ENCODE measurements around the gene IFNA1.

Gene IFNA1

GRCh38 chr9:21461377-21461776 lies 21.1 kb downstream of the IFNA1 start:
- TF ChIP-seq EZH2 (IDR thresholded peaks at IDR 0.05) (no peak), POLR2AphosphoS5 (IDR thresholded peaks at IDR 0.05; ENCODE audit: borderline replicate concordance, low read depth, low read length) (no peak), FOXP2 (optimal IDR thresholded peaks at IDR 0.05; ENCODE audit: control extremely low read depth, extremely low read length, insufficient read depth) (no peak)
- no peak for DNase-seq (ENCODE audit: low read depth, low spot score)
- no peaks in the 10 kb centered on the region for H3K36me3 ChIP-seq (ENCODE audit: insufficient read depth, low read length)
- H3K9ac ChIP-seq (ENCODE audit: insufficient read length), result no peak overlapping the region
- no peak overlapping the region for H3K27ac ChIP-seq
- no peak overlapping the region for H3K4me3 ChIP-seq
- H3K9me3 ChIP-seq (ENCODE audit: low read depth, low read length), result no peaks in the 10 kb centered on the region

DNA sequence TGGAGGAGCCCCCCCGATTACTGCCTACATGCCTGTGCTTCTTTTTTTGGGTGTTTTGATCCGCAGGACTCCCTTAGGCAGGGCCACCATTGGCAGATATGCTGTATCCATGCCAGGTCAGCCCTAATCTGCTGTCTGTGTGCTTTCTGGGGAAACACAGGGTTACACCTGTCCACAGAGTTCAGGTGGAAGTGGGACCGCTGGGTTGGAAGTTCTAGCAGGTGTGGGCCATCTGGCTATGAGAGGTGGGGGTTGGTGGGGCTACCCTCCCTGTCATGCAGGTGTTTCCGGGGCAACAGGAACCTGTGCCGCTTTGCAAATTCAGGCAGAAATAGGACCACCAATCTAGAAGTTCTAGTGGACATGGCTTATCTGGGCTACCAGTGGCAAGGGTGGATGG lies 24.9 kb downstream of the IFNA1 start:
- DNase-seq (ENCODE audit: low read depth, low spot score), result no peak
- H3K36me3 ChIP-seq (ENCODE audit: insufficient read depth, low read length), result no peaks in the 10 kb centered on the region
- no peak overlapping the region for H3K27ac ChIP-seq
- TF ChIP-seq FOXP2 (optimal IDR thresholded peaks at IDR 0.05; ENCODE audit: control extremely low read depth, extremely low read length, insufficient read depth) (no peak), EZH2 (IDR thresholded peaks at IDR 0.05) (no peak)
- H3K9ac ChIP-seq (ENCODE audit: insufficient read length), result no peak overlapping the region
- no peak overlapping the region for H3K4me3 ChIP-seq
- no peaks in the 10 kb centered on the region for H3K9me3 ChIP-seq (ENCODE audit: low read depth, low read length)

DNA sequence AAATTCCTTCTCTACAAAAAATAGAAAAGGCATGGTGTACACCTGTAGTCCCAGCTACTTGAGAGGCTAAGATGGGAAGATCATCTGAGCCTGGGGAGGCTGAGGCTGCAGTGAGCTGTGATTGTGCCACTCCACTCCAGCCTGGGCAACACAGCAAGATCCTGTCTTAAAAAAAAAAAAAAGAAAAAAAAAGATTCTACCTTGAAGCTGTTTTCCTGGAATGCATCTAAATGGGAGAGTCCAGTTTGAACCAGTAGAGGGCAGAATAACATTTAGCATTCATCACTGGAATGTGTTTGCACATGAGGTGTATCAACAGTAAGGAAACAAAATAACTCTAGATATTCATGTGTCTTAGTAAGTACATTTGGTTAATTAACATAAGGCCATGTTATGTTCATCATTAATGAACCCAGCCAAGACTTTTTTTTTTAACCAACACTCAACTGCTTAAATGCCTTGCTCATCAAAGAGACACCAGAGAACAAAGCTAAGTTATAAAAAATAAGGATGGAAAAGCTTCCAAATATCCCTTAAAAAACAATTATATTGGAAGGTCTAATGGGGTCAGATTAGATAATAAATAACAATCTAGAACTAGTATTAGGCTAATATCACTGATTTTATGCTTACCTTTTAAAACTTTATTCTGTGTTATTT lies 25.8 kb downstream of the IFNA1 start:
- no peaks in the 10 kb centered on the region for H3K36me3 ChIP-seq (ENCODE audit: insufficient read depth, low read length)
- H3K27ac ChIP-seq, result no peak overlapping the region
- no peak for TF ChIP-seq FOXP2 (optimal IDR thresholded peaks at IDR 0.05; ENCODE audit: control extremely low read depth, extremely low read length, insufficient read depth)
- TF ChIP-seq EZH2 (IDR thresholded peaks at IDR 0.05), result no peak
- TF ChIP-seq POLR2AphosphoS5 (IDR thresholded peaks at IDR 0.05; ENCODE audit: borderline replicate concordance, low read depth, low read length), result no peak
- H3K9ac ChIP-seq (ENCODE audit: insufficient read length), result no peak overlapping the region
- H3K4me3 ChIP-seq, result no peak overlapping the region
- peak; percentile 56 for DNase-seq (ENCODE audit: low read depth, low spot score)
- no peaks in the 10 kb centered on the region for H3K9me3 ChIP-seq (ENCODE audit: low read depth, low read length)

GRCh38 chr9:21470126-21470525 lies 29.9 kb downstream of the IFNA1 start:
- H3K27ac ChIP-seq, result no peak overlapping the region
- H3K9ac ChIP-seq (ENCODE audit: insufficient read length), result no peak overlapping the region
- no peak overlapping the region for H3K4me3 ChIP-seq
- no peaks in the 10 kb centered on the region for H3K9me3 ChIP-seq (ENCODE audit: low read depth, low read length)
- DNase-seq (ENCODE audit: low read depth, low spot score), result no peak
- TF ChIP-seq EZH2 (IDR thresholded peaks at IDR 0.05) (no peak), POLR2AphosphoS5 (IDR thresholded peaks at IDR 0.05; ENCODE audit: borderline replicate concordance, low read depth, low read length) (no peak), FOXP2 (optimal IDR thresholded peaks at IDR 0.05; ENCODE audit: control extremely low read depth, extremely low read length, insufficient read depth) (no peak)
- H3K36me3 ChIP-seq (ENCODE audit: insufficient read depth, low read length), result no peaks in the 10 kb centered on the region

- Histone ChIP-seq H3K4me3 (no peak overlapping the region), H3K9ac (ENCODE audit: insufficient read length) (no peak overlapping the region), H3K27ac (no peak overlapping the region), H3K9me3 (ENCODE audit: low read depth, low read length) (no peaks in the 10 kb centered on the region), H3K36me3 (ENCODE audit: insufficient read depth, low read length) (no peaks in the 10 kb centered on the region)
- DNase-seq (ENCODE audit: low read depth, low spot score), result no peak
- TF ChIP-seq POLR2AphosphoS5 (IDR thresholded peaks at IDR 0.05; ENCODE audit: borderline replicate concordance, low read depth, low read length), result no peak
- no peak for TF ChIP-seq FOXP2 (optimal IDR thresholded peaks at IDR 0.05; ENCODE audit: control extremely low read depth, extremely low read length, insufficient read depth)
These were observed 33.0 kb downstream of the IFNA1 start for GRCh38 chr9:21473236-21473635.

- H3K4me3 ChIP-seq, result no peak overlapping the region
- no peaks in the 10 kb centered on the region for H3K9me3 ChIP-seq (ENCODE audit: low read depth, low read length)
- TF ChIP-seq EZH2 (IDR thresholded peaks at IDR 0.05) (no peak), POLR2AphosphoS5 (IDR thresholded peaks at IDR 0.05; ENCODE audit: borderline replicate concordance, low read depth, low read length) (no peak), FOXP2 (optimal IDR thresholded peaks at IDR 0.05; ENCODE audit: control extremely low read depth, extremely low read length, insufficient read depth) (no peak)
- DNase-seq (ENCODE audit: low read depth, low spot score), result no peak
- H3K36me3 ChIP-seq (ENCODE audit: insufficient read depth, low read length), result no peaks in the 10 kb centered on the region
- H3K27ac ChIP-seq, result no peak overlapping the region
- H3K9ac ChIP-seq (ENCODE audit: insufficient read length), result no peak overlapping the region
These were observed 37.2 kb downstream of the IFNA1 start for GRCh38 chr9:21477466-21477865.

DNA sequence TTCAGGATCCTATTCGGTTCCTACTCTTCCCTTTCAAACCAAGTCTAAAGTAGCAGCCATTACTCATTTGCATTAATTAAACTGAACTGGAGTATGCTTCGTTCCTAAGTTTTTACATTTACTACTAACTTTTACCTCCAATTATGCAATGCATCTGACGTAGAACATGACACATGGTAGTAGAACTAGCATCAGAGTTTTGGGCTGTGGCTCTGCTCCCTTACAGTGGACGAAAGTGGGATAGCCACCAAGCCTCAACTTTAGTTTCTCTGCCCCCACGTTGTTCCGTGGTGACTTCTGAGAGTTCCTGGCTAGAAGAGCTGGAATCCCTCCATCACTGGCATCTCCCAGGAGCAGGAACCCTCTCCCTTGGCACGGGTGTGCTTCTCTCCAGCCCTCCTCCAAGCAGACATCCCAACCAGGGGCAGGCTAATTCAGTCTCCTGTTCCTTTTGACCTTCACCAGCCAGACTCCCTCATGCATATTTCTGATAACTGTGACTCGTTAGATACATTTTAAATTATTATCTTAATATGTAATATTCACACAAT lies 39.0 kb downstream of the IFNA1 start:
- H3K27ac ChIP-seq, result no peak overlapping the region

DNA sequence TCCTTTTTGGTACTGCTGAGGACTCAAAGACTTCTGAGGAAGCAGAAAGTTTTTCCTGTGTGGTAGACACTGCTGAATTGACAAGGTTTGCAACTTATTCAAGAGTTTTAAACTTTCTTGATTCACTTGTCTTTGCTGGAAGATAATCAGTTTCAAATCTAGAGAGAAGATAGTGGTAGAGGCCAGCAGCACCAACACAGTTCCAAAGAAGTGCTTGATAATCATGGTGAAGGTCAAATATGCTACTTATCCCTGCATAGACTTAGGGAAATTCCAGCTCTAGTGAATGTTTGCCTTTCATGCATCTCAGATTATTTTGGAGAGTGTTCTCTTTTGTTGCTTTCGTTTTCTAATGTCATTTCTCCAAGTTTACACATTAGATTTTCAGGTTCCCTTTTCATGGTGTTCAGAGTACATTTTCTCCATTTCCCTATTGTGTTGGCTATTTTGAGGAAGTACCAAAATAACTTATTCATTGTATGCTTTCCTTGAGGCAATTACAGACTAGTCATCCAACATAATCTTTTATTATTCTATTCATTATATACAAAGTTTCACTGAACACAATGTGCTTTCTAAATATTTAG lies 41.3 kb downstream of the IFNA1 start:
- Histone ChIP-seq H3K4me3 (no peak overlapping the region), H3K36me3 (ENCODE audit: insufficient read depth, low read length) (no peaks in the 10 kb centered on the region), H3K9me3 (ENCODE audit: low read depth, low read length) (no peaks in the 10 kb centered on the region), H3K9ac (ENCODE audit: insufficient read length) (no peak overlapping the region), H3K27ac (no peak overlapping the region)
- no peak for DNase-seq (ENCODE audit: low read depth, low spot score)
- TF ChIP-seq FOXP2 (optimal IDR thresholded peaks at IDR 0.05; ENCODE audit: control extremely low read depth, extremely low read length, insufficient read depth), result no peak
- no peak for TF ChIP-seq POLR2AphosphoS5 (IDR thresholded peaks at IDR 0.05; ENCODE audit: borderline replicate concordance, low read depth, low read length)
- no peak for TF ChIP-seq EZH2 (IDR thresholded peaks at IDR 0.05)

More for the DNA sequence above, 39.0 kb downstream of the IFNA1 start:
- no peak for DNase-seq (ENCODE audit: low read depth, low spot score)
- H3K4me3 ChIP-seq, result no peak overlapping the region
- H3K9me3 ChIP-seq (ENCODE audit: low read depth, low read length), result no peaks in the 10 kb centered on the region
- H3K9ac ChIP-seq (ENCODE audit: insufficient read length), result no peak overlapping the region
- no peak for TF ChIP-seq EZH2 (IDR thresholded peaks at IDR 0.05)
- no peak for TF ChIP-seq POLR2AphosphoS5 (IDR thresholded peaks at IDR 0.05; ENCODE audit: borderline replicate concordance, low read depth, low read length)
- TF ChIP-seq FOXP2 (optimal IDR thresholded peaks at IDR 0.05; ENCODE audit: control extremely low read depth, extremely low read length, insufficient read depth), result no peak
- H3K36me3 ChIP-seq (ENCODE audit: insufficient read depth, low read length), result no peaks in the 10 kb centered on the region
